ENCODE measurements around the gene THAP10.

GRCh38 chr15:70833422-70833821, 58.8 kb downstream of the THAP10 start:
- TF ChIP-seq CTCF (IDR thresholded peaks at IDR 0.05): no peak
- no peak for TF ChIP-seq POLR2A (IDR thresholded peaks at IDR 0.05)
